GM12878 (cell line): ENCODE data around the gene NINL.

ENCODE experiments used
- BCL11A ChIP-seq: IDR thresholded peaks from 2 replicates; pipeline ENCODE4 v1.6.1; 2011; ENCODE audit warnings: low read depth, low read length
- BRCA1 ChIP-seq: IDR thresholded peaks from 2 replicates; pipeline ENCODE4 v1.6.1; 2011; ENCODE audit warnings: low read depth, low read length, improper control_type of control experiment
- POLR2A ChIP-seq: IDR thresholded peaks from 2 replicates; pipeline ENCODE4 v1.6.1; 2011; ENCODE audit warnings: low read depth, mild to moderate bottlenecking, low read length
- TCF7 ChIP-seq: IDR thresholded peaks from 2 replicates; pipeline ENCODE4 v1.6.1; 2014; ENCODE audit warnings: antibody characterized with exemption, borderline replicate concordance

- no peak for TF ChIP-seq TCF7
- no peak for TF ChIP-seq BCL11A
- TF ChIP-seq BRCA1 = no peak
- TF ChIP-seq POLR2A = no peak
Measured at GRCh38 chr20:25571240-25571639, 14.1 kb downstream of the NINL start.
